Occipital lobe (tissue), 2 donors: ENCODE results near the gene CXCR1. TPM values are rescaled to one million over a fixed set of nuclear protein-coding genes. Genes with fewer than 3 reads are reported as not detected.
"Not testable (repeated sequence)": the region's sequence is repeated elsewhere in the genome, so short reads cannot be mapped to it uniquely, and the experiment has no call there.

Source experiments
- DNase-seq: peaks from one replicate; lab custom pipeline; 2025; lab: John Stamatoyannopoulos, UW
- total RNA-seq: library from RNA; depleted of rRNA; stranded (reverse); fragments of >200 nt; gene quantifications from one replicate; pipeline ENCODE4 v1.2.3, GENCODE V29; 2014

The CXCR1 gene
- total RNA-seq, 1 donor from 2014 or later, result not detected

DNA sequence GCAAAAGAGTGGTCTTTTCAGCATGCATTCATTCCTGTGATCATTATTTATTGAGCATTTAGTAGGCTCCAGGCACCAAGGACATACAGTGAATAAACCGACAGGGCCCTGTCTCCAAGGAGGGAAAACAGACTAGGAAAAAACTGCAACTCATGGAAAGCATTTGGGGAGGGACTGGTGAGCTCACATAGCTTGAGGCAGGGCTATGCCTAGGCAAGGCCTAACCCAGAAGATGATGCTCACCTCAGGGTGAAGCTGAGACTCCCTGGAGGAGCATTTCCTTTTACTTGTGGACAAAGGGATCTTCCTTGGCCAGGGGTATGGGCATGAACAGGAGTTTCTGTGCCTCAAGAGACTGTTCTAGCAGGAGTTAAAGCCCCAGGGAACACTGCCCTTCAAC lies 3.9 kb downstream of the CXCR1 start:
- DNase-seq, result no peak

DNA sequence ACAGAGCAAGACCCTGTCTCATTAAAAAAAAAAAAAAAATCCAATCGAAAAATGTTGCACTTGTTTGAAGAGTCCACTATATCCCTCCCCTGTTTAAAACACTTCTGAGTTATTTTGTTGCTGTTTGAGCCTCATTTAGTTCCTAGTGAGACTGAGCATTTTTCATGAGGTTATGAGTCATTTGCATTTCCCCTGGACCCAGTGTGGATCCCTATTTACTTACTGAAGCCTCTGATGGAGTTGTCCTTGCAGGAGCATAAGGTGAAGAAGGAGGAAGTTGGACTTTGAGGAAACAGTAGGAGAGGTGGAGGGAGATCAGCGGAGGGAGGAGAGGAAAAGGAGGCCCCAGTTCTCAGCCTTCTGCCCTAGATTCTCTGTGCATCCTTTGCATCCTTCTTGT lies 5.1 kb downstream of the CXCR1 start:
- no peak for DNase-seq

DNA sequence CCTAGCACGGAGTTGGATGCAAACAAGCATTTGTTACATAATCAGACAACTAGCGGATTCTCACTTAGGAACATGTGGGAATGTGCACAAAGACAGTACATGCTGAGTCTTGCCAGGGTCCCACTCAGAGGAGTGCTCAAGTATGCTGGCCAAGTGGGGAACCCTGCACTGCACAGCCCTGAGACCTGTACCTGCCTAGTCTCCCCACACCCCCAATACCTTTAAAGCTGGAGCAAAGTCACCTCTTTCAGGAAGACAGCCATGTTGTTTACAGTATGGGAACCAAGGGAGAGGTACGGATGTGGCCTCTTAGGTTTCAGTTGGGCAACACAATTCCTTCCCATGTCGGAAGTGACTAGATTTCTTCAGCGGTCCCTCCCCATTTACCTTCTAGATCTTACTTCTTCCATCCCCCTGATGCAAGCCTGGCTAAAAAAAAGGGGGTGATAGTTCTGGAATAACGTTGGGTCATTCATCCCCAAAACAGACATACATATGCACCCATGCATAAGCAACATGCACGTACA lies 10.7 kb downstream of the CXCR1 start:
- no peak for DNase-seq

DNA sequence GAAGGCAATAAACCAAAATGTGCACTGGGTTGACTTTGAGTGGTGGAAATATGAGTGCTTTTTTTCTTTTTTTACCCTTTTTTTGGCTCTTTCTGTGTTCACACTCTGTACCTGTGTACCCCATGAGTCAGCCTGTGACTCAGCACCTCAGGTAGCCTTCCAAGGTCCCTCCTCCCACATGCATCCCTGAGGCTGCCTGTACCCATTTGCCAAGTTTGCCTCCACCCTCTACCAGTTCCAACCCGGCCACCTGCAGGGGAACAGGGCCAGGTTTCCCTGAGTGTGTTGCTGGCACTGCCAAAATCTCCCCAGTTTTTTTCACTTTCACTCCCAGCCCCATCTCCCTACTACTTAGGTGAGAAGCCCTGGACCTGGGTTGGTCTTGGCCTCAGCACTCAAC lies 14.0 kb downstream of the CXCR1 start:
- DNase-seq, result no peak

DNA sequence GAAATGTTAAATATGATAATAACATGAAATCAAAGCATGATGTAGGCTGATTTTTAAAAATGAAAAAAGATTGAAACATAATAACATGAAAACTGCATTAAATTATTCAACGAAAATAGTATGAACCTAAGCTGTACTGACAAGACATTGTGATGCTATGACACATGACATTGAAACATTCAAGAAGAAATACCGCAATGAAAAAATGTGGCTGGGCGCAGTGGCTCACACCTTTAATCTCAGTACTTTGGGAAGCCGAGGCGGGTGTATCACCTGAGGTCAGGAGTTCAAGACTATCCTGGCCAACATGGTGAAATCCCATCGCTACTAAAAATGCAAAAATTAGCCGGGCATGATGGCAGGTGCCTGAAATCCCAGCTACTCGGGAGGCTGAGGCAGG lies 14.6 kb downstream of the CXCR1 start:
- DNase-seq, result no peak

DNA sequence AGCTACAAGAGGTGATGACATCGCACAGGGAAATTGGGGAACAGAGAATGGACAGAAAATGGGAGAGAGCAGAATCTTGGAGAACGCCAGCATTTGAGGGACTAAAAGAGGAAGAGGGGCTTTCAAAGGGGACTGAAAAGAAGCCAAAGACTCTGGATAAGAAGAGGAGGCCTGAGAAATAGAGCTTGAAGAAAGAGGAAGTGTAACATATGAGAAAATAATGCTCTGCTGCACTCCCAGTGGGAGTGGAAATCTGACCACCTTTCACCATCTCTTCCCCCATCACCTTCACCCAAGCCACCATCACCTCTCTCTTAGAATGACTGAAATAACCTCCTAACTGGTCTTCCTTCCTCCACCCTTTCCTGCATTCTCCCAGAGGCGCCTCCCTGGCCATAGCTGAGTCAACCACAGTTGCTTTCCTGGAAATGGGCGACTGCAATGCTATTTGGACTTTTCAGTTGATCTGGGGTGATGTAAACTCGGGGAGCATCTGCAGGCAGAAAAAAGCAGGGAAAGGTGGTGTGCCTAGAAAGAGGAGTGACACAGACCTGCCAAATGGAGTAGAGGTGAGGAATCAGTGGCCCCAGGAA lies 16.8 kb downstream of the CXCR1 start:
- no peak for DNase-seq

DNA sequence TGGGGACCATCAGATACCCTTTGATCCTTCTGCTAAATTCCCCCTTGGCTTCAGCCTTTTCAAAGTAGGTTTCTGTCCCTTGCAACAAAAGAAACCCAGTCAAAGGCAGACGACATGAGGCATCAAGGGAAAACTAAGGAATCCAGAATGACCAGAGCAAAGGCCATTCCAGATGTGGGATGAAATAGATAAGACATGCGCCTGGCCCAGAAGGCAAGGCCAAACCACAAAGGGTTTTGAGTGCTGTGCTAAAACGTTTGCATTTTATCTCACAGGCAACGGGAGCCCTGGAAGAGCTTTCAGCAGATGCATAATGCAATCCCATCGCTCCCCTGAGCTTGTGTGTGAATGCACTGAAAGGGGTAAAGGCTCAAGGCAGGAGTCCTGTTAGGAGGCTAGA lies 17.7 kb downstream of the CXCR1 start:
- no peak for DNase-seq

DNA sequence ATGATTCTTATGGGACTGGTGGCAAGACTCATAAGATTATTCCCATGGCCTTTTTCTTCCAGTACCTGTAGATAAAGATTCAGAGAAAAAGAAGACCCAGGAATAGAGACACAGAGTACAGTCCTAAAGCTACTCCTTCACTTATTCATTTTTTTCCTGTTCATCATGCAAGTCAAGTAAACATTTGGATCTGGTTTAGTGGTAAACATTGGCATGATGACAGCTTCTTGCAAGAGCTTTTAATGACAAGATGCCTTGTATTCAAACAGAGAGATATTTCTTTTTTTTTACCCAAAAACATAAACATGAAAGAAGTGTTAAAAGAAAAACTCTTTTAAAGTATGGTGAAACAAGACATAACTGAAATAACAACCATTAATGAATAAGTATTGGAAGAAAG lies 20.7 kb downstream of the CXCR1 start:
- no peak for DNase-seq

DNA sequence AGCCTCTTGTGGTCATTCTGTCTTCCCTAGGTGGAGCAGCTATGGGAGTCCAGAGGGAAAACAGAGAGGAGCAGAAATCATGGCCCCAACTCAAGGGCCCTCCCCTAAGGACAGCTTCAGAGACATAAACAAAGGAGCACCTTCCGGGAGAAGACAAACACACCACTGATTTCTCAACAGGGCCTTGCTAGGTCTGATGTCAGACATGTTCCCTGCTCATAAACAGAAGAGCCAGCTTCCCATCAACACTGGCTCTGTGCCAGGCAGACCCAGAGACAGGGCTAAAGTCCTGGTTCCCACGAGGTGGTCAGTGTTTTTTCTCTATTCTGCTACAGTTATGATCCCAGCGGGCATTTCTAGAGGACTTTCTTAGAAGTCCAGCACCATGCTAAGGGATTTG lies 21.6 kb downstream of the CXCR1 start:
- DNase-seq, result no peak

DNA sequence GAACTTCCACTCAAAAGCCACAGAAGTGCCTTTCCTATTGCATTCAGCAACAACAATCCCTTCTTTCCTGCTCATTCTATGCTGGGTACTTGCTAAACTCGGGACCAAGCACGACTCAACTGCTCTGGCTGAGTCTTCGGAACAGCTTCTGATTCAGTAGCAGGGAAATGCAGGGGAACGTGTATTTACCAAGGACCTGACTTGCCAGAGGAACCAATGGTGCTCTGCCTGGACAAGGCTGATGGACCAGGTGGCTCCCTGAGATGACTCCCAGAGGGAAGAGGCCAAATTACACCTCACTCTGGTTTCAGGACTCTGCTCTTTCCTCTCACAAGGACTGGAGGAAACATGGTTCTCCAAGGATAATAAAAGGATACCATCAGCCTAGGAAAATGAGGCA lies 28.7 kb downstream of the CXCR1 start:
- no peak for DNase-seq

DNA sequence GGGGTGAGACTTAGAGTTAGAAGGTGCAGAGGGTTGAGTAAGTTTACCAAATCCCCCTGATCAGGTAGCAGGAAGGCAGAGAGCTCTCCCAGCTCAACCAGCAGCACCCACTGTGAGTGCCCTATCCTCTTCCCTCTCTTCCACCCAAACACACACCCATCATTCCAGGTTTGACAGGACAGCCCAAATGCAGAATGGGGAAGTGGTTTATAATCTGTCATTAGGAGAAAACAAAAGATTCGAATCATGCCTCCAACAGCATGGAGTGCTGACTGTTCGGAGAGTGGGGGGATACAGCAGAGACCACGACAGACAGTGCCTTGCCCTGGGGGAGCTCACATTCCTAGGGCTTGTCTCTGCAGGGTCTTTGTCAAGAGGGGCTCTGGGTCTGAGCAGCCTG lies 29.2 kb downstream of the CXCR1 start:
- no peak for DNase-seq

DNA sequence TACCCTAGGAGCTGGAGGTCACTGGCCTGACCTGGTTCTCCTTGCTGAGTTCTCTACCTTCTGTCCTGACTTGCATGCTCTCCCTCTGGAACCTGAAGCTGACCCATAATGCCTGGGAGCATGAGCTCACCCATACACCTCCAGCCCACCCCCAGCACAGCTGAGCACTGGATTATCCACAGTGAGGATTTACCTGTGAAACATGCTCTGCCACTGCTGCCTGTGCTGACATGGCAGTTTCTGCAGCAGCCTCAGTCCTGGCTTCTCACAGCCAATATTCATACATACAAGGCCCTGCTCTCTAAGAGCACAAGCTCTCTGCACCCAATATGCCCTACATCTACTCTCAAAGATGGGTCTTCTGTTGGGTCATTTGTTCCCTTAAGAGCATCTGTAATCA lies 35.9 kb downstream of the CXCR1 start:
- DNase-seq, result no peak

DNA sequence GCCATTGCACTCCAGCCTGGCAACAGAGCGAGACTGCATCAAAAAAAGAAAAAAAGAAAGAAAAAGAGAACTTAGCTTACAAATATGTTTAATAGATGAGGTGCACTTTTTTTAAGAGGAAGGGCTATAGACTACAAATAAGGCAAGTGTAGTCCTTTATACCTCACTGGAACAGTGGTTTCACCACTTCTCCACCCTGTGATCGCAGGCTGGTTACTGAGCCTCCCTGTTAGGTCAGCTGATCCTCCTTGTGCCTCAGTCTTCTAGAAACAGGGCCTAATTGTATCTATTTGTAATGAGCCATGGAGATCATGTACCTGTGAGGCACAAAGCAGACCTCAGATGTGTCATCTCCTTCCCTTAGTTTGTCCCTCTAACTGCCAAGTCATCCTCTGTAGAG lies 36.4 kb downstream of the CXCR1 start:
- DNase-seq, result no peak

DNA sequence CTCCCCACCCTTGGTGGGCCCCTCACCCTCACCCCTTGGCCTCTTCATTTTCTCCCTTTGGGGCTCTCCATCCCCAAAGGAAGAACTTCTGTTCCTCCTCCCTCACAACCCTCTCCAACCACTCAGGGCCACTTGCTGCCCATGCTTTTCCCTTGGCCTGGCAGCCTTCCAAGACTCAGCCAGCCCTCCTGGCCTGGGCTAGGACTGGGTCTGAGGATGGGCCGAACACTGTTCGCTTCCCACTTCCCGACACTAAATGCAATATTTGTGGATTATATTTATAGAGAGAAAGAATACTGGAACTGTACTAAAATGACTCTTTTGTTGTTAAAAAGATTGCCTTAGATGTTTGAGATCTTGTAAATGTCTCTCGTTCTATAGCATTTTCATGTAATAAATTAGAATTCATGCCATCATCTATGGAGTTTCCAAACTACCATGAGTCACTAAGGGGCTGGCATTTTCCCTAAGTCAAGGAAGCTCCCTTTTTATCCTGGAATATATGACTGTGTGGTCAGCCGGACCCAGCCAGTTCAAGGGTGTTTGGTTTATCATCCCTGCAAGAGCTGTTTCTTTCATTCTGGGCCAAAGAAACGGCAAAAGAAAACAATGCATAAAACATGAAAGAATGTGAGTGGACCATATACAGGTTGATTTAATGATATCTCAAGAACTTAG lies 37.2 kb downstream of the CXCR1 start:
- no peak for DNase-seq

DNA sequence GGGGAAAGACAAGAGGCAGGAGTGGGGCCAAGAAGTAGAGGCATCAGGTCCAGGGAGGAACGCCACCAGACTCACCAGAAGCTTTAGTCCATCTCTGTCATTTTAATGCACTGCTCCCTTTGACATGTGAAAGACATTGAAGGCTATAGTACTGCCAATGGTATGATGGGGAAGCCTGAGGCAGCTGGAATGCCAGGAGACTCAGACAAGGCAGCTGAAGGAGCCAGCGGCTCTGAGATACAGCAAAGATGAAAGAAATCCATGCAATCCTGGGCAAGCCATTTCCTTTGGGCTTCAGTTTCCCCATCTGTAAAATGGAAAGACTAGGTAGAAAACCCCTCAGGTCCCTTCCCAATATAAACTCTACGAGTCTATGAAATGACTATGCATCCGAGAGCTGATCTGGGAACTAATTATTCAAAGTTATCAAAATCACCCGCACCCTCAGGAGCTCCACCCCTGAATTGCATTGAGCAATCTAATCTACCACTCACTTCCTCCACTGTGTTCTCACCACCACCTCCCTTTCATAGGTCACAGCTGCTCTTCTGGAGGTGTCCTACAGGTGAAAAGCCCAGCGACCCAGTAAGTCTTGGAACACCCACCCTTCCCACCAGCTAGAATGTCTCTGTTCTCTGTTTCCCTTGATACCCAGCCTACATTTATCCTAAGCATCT lies 37.8 kb downstream of the CXCR1 start:
- no peak for DNase-seq

DNA sequence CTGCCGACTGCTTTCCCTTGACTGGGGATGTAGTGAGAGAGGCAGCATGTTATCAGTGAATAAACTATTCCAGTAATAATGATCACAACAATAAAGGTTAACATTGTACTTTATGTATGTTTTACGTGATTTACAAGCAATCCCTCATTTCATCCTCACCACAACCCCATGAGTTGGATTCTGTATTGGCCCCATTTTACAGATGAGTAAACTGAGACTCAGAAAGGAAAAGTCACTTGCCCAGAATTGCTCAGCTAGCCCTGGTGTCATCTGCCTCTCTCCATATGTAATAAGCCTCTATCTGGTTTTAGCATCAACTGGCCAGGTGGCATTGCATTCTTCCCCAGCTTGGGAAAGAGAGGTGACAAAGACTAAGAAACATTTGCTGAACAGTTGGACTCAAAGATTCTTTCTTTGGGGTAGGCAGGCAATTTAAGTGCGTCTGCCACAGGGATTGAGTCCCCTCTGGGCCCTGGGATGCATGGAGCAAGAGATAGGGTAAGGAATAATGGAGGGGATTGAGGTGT lies 38.8 kb downstream of the CXCR1 start:
- no peak for DNase-seq

DNA sequence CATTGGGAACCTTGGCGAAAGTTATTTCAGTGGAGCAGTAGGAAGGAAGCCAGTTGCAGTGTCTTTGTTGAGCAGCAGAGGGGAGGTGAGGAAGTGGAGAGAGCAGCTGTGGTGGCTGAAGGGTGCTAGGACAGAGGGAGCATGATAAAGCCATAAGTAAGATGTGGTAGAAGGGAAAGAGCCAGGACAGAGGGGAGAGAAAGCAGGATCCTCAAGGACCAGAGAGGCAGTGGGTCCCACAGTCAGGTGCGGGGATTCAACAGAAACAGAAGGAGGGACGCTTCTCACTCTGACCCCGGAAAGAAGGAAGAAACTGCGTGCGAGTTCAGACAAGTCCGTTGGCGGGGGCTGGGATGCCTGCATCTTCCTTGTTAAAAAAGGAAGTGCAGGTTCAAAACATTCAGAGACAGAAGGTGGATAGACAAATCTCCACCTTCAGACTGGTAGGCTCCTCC lies 41.1 kb downstream of the CXCR1 start, which contains the start of gene CXCR2:
CXCR2 (plus strand) TSS at position 403 of the 455 bp plus-strand sequence. CDS start 8,774 bp downstream, outside the sequence.
- no peak for DNase-seq

DNA sequence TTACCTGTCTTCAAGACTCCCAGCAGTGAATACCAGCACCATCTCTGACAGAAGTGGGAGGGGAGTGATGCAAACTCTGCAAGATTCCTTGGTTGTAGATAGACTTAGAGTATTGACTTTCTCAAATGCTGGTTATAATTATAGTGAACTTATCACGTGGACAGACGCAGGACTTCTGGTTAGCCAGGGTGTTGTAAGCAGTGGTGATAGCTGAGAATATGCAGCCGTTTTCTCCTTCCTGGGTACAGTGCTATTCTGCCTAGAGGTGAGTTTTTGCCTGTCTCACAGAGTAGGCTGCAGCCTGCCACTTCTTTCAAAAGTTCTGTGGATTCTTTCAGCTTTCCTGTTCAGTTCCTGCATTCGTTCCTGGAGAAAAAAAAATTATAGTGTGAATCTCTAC lies 41.7 kb downstream of the CXCR1 start:
- no peak for DNase-seq

DNA sequence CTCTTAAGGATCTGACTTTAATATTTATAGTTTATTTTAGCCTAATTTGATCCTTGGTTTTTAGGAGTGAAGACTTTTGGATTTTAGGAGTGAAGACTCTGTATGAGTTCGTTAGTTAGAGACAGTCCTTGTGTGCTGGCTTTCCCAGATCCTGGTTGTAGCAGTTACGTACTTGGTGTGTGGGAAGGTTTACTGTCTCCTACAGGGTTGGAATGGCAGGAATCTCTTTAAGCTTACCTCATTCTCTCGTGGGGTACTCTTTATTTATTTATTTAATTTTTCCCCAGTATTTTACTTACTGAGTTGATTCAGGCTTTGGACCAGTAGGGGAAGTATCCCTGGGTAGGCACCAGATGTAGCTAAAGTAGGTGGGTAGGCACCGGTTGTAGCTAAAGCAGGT lies 42.8 kb downstream of the CXCR1 start:
- DNase-seq, result no peak

DNA sequence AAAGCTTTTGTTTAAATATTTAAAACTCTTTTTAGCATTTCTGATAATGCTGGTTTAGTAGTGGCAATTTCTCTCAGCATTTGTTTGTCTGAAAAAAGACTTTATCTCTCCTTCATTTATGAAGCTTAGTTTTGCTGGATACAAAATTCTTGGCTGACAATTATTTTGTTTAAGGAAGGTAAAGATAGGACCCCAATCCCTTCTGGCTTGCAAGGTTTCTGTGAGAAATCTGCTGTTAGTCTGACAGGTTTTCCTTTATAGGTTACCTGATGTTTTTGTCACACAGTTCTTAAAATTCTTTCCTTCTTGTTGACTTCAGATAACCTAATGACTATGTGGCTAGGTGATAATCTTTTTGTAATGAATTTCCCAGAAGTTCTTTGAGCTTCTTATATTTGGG lies 44.5 kb downstream of the CXCR1 start:
- not testable (repeated sequence) for DNase-seq

DNA sequence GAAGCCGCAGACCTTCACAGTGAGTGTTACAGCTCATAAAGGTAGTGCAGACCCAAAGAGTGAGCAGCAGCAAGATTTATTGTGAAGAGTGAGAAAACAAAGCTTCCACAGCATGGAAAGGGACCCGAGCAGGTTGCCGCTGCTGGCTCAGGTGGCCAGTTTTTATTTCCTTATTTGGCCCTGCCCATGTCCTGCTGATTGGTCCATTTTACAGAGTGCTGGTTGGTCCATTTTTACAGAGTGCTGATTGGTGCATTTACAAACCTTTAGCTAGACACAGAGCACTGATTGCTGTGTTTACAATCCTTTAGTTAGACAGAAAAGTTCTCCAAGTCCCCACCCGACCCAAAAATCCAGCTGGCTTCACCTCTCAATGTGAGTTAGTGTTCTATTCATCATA lies 45.0 kb downstream of the CXCR1 start:
- not testable (repeated sequence) for DNase-seq
